Inflammatory macrophage (primary cell): Measurements from ENCODE around the gene ADD2.
A peak's percentile ranks its signal among the peaks of the same experiment; 100 is the strongest.

Source experiments
- DNase-seq, 2 donors: peaks; one replicate each; pipeline ENCODE4 v3.0.0-alpha.2; 2020 to 2022

ADD2 gene

DNA sequence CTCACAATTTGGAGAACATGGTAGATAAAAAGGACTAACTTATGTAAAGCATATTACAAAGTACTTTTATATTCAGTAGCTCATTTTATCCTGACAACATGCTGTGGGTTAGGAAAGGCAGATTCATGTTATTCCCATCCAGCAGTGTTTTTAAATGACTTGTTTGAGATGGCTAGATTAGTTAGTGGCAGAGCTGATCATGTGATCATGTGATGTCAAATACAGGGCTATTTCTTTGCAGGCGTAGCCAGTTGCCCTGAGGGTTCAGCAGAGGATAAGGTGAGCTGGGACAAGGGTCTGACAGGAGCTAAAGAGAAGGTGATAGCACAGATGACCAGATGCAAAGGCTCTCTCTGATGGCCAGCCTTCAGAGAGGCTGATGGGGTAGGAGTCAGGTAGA lies 97.8 kb downstream of the ADD2 start:
- DNase-seq = no peak

DNA sequence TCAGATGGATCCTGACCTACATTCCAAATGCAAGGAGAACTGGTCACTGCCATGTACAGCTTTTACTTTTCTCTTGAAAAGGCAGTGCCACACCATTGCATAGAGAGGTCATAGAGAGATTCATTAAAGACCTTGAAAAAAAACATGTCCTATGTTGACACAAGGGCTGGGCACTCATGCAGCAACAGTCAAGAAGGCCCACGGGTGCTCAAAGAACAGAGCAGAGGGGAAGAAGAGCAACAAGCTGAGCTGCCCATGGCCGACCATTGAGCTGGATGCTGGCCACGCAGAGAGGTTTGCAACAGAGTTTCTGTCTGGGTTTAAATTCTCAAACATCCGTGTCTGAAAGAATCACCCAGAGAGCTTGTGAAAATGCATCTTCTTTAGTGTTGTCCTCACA lies 99.1 kb downstream of the ADD2 start:
- no peak for DNase-seq

DNA sequence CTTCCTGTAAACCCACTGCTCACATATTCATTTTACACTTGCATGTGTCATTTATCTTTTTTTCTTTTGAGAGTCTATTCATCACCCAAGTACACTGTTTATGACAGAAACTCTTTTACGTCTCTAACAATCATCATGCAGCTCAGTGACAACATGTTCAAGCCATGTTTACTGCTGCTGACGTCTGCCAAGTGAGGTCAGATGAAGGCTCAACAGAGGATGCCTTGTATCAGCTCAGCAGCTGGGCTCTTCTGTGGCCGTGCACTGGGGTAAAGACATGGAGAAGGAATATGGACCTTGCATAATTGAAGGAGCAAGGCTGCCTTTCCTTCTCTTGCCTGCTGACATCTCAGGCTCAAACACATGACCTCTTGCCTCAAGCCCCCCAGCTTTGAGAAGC lies 99.6 kb downstream of the ADD2 start:
- DNase-seq = no peak

DNA sequence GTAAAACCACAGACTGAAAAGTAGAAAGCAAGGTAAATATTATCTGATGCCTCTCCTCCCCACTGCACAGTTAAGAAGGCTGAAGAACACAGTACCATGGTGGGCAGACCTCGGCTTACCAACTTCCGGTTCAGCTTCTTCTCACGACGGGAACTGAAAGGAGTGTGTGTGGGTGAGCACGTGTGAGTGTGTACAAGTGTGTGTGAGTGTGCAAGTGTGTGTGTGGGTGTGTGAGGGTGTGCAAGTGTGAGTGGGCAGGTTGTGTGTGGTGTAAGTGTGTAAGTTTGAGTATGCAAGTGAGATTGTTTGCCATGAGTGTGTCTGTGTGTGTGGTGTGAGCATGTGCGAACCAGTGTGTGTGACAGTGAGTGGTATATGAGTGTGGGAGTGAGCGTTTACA lies 103.5 kb downstream of the ADD2 start:
- DNase-seq = no peak

DNA sequence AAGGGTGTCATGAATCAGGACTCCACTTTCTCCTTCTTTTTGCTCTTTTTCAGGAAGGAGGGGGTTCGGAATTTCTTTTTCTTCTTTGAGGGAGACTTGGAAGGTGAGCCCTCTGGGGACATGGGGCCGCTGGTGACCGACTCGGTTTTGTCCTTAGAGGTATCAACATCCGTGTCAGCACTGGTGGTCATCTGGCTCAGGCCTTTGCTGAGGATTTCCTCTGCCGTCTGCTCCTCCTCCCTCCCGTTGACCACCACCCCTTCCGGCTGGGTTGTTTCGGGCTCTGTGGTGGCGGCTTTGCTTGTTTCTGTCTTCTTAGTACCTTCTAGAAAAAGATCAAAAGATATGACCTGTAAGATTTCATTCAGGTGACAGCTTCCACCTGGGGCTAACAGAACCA lies 104.6 kb downstream of the ADD2 start:
- no peak for DNase-seq

DNA sequence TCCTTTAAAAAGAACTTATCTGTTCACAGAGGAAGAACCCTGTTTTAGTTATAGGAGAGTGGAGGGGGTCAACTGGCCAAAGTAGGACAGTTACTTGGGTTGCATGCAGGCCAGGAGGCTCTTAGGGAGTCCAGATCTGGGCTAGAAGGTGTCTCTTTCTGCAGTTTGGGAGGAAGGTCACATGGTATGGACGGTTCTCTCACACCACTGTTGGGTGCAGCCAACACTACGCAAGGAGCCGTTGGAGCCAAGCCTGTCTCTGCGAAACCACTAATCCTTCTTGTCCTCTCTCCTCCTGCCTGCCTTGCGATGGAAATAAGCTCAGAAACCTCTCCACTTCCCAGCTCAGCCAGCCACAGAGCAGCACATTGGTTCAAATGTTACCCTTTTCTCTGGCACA lies 108.4 kb downstream of the ADD2 start:
- no peak for DNase-seq

DNA sequence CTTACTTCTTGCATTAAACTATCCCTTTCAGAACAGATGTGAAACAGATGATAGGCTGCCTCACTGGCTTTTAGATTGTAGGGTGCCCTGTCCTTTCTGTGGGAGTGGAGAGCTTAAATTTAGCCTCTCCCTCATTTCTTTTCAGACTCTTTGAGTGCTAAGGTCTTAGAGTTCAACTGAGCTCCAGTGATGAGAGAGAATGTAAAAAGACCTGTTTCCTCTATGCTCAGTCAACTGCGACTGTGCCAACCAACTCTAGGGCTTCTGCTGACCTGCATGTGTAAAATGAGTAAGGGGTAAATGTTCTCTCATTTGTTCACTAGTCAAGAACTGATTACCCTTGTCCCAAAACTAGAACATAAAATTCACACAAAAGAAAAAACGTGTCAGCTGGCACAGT lies 109.5 kb downstream of the ADD2 start:
- DNase-seq = no peak

DNA sequence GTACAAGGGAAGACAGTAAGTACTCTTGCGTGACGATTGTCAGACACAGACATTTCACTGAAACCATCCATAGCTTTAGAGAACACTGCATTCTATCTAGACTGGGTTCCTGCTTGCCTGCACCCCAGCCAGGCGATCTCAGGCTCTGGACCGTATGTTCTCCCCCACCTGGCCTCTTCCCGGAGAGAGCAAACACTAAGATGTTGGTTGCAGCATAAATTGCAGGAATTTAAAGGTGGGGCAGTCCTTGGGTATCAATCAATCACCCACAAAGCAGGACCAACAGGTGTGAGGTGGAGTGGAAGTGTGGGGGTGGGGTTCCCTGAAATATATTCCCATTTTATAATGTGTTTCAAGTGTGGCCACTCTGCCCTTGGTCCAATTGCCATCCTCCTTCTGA lies 110.8 kb downstream of the ADD2 start:
- no peak for DNase-seq

DNA sequence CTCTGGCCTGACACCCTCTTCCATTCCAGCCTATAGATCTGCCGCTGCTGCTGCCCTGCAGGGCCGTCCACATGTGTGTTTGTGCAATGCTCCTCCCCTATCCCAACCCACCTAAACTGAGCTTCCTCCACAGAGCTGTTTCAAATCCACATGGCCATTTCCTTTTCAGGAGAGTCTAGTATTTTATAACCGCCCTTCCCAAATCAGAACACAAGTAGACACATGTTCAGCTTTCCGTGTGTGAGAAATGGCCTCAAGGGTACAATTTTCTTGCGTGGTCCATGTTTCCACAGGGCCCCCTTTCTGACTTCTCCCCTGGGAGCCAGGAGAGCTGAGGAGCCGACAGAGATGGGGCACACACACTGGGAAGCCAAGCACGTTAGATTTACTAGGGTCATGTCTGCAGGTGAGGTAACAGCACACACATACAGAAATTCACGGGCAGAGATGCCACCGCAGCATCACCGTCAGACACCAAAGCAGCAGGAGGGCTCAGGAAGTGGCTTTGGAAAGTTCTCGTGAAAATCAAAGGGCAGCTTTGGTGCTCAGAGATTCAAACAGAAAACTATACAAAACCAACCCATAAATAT lies 111.5 kb downstream of the ADD2 start:
- no peak for DNase-seq

DNA sequence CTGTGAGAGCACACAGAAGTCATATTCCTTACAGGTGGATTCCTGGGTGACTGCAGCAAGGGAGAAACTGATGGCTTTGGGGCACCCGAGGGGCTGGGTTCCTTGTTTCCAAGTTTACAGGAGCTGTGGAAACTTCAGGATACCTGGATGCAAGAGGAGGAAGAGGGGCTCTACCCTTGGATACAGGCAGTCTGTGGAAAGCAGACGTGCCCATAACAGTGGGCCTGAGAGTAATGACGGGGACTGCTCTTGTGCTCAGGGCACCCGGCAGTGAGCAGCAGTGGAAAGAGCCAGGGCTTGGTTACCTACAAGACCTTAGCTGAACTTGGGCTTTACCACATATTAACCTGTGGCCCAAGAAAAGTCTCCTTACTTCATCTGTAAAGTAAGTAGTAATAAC lies 112.2 kb downstream of the ADD2 start:
- DNase-seq = no peak

DNA sequence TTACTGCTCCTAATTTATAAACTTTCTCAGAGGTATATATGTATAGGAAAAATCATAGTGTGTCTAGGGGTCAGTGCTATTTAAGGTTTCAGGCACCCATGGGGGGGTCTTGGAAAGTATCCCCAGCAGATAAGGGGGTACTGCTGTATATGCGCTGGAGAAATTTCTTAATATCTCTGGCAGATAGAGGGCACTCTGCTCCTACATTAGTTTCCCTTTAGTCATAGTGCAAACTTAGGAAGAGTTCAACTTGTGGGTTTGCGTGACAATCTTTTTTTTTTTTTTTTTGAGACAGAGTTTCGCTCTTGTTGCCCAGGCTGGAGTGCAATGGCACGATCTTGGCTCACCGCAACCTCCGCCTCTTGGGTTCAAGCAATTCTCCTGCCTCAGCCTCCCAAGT lies 112.8 kb downstream of the ADD2 start:
- DNase-seq = peak; percentile 24 to 32

DNA sequence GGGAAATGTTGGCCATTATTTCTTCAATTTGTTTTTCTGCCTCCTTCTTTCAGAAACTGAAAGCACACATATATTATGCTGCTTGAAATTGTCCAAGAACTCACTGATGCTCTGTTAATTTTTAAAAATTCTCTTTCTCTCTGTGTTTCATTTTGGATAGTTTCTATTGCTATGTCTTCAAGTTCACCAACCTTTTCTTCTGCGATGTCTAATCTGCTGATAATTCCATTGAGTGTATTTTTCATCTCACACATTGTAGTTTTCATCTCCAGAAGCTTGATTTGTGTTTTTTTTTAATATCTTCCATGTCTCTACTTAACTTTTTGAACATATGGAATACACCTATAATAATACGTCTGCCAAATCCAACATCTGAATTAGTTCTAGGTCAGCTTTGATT lies 116.3 kb downstream of the ADD2 start:
- no peak for DNase-seq

DNA sequence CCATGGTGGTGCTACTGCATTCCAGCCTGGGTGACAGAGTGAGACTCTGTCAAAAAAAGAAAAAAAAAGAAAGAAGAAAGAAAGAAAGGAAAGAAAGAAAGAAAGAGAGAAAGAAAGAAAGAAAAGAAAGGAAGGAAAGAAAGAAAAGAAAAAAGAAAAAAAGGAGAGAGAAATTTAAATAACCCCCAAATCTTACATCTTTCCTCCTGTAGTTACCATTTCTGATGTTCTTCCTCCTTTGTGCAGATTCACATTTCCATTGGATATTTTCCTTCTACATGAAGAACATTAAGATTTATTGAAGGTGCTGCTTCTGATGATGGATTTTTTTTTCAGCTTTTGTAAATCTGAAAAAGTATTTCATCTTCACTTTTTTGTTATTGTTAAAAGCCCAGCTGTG lies 117.0 kb downstream of the ADD2 start:
- no peak for DNase-seq

DNA sequence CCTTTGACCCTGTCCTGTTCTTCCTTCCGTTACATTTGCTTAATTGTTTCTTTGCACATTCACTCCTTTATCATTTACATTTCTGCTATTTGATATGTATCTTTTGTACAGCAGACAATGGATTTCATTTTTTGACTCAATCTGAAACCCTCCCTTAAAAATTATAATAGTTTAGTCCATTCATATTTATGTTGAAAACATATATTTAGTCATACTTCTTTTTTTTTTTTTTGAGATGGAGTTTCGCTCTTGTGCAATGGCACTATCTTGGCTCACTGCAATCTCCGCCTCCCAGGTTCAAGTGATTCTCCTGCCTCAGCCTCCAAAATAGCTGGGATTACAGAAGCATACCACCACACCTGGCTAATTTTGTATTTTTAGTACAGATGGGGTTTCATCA lies 119.0 kb downstream of the ADD2 start:
- peak in 1 of 2 donors; percentile 56 for DNase-seq

DNA sequence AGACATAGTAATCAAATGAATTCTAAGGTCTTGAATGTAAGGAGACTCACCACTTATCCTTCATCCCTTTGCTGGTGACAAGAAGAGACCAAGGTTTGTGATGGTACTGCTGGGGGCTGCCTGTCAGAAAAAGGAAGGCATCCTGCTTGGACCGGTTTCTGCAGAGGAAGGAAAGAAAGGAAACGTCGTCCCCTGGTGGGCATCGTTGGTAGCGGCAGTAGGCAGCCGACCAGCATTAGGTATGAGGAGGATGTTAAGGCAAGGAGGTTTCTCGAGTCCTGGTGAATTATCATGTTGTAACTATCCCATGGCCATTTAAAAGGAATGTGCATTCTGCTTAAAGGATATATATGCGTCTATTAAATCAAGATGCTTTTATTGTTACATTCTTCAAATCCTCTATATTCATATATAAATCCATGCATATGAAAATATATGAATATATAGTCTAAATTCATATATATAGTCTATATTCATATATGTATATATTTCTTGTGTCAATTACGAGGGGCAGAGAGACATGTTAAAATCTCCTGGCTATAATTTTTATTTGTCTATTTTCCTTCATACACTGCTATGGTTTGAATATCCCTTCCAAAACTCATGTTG lies 120.0 kb downstream of the ADD2 start:
- DNase-seq = peak; percentile 73 to 76

DNA sequence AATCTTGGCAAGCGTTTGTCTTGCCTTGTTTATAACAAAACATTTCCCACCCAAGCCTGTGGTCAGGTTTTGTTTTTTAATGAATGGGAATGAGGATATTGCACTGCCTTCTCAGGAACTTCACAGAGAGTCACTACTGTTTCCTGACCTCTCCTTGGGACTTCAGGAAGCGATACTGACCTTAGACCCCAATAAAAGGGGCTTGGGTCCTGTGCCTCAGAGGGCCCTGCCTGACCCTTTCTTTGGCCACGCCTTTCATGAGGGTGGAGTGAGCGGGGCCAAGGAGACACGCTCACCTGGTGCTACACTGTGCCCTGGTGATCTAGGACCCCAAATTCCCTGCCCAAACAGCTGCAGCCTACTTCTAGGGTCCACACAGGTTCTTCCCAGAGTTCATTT lies 121.6 kb downstream of the ADD2 start:
- no peak for DNase-seq

DNA sequence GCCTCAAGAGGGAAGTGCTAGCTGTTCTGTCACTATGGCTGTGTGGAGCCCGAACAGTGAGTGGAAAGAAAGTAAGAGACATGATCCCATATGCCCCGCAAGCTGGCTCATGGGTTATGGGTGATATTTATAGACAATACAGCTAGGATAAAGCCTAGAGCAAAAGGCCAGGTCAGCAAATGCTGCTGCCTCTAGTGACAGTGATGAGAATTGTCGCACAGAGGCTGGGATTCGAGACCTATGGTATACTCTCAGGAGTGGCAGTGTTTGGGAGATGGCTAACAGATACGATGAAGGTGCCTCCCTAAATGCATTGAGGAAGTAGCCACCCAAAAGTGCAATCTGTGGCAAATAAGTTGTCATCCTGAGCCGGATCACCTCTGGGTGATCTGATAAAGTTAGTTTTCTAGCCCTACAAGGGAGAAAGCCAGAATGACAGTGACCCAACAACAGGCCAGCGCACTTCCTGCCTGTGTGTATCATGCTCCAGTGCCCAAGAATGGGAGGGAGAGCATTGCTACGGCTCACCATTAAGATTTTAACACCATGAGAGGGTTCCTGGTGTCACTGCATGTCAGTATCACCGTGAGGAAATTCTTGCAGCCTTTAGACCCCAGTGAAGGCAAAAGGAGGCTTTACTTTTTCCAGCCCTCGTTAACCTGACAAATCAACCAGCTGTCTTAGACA lies 122.1 kb downstream of the ADD2 start:
- DNase-seq = no peak

DNA sequence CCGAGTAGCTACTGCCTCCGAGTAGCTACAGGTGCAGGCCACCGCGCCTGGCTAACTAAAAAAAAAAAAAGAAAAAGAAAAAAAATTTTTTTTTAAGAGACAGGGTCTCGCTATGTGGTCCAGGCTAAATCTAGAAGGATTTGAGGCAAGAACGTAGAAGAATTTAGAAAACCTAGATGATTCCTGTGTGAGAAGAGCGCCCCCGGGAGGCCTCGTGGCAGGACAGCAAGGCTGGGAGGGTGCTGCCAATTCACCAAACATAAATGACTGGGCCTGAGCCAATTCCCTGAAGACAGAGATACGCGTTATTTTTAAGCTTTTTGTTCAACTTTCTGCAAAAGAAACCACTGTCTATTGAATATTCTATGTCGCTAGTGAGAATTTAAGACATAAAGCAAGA lies 124.3 kb downstream of the ADD2 start:
- peak in 1 of 2 donors; percentile 26 for DNase-seq

DNA sequence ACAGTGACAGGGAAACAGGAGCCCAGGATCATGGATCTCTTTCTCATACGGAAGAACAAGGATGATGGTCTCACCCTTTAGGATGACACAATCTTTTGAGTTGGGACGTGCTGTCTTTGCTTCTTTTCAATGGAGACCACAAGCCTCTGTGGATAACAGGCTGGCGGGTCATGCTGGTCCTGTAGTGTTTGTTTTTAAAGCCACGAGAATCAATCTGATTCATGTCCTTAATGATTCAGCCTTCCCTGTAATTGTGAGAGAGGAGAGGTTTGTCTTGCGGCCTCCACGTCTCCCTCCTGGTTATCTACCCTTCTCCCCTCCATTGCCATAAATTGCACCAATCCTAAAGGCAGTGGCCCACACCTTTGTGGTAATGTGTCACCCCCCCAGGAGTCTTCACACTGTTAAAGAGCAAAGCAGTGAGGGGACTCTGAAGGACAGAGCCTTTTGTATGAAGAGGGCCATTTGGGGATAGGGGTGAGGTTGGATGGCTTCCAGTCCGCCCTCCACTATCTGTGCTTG lies 126.7 kb downstream of the ADD2 start:
- DNase-seq = no peak

DNA sequence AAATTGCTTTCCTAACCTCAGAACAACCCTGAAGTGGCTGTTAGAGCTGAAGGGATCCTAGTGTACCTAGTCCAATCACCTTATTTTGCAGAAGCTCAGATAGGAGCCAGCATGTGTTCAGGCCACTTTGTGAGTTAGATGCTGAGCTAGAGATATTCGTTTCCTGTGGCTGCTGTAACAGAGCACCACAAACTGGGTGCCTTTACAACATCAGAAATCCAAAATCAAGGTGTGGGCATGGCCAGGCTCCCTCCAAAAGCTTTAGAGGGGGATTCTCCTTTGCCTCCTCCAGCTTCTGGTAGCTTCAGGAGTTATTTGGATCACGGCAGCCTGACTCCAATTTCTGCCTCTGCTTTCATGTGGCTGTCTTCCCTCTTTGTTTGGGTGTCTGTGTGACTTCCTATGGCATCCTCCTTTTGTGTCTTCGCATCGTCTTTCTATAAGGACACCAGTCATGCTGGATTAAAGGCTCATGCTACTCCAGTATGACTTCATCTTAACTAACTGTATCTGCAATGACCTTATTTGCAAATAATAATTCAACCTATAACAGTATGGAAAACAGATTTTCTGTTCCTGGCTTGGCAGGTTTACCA lies 128.1 kb downstream of the ADD2 start:
- no peak for DNase-seq

DNA sequence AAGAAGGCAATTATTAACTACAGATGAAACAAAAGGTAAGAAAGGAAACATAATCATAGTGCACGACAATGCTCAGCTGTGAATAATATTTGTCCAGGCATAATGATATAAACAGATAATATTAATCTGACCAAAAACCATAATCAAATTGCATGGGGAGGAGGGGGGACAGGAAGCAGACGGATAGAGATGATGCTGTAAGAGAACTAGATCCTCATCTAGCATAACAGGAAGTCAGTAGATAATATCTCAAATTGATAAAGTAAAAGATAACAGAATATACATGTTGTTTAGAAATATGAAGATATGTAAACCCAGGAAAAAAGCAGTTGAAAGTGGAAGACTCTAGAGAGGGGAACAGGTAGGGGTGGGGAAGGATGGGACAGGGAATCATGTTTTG lies 129.4 kb downstream of the ADD2 start:
- DNase-seq = no peak

DNA sequence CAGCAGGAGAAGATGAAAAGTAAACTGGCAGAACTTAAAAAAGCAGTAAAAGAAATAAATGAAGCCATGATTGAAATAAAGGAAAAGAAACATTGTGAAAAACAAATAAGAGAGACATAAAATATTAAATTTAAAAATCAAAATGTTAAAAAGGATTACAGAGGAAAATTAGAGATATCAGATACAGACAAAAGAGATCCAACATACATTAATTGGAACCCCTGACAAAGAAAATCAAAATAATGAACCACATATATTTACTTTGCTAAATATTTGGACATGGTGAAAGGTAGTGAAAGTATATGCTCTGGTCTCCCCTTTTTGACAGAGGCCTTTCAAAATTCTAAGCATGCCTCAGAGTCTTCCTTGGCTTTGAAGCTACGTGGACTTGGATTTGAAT lies 134.5 kb downstream of the ADD2 start:
- no peak for DNase-seq

DNA sequence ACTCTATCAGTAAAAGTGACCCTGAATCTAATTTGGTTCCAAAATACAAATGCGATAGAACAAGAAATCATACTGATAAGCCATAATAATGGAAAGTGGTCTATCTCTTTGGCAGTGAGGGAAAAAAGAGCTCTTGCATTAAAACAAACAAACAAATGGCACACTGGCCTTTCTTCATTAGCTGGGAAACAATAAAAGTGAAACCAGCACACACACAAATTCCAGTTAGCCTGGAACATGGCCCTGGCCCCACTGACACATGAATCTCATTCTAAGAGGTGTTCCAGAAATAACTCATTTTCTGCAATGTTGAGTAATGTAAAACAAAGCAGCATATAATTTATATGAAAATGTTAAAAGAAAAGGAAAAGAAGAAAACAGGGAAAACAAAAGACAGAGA lies 135.0 kb downstream of the ADD2 start:
- no peak for DNase-seq

DNA sequence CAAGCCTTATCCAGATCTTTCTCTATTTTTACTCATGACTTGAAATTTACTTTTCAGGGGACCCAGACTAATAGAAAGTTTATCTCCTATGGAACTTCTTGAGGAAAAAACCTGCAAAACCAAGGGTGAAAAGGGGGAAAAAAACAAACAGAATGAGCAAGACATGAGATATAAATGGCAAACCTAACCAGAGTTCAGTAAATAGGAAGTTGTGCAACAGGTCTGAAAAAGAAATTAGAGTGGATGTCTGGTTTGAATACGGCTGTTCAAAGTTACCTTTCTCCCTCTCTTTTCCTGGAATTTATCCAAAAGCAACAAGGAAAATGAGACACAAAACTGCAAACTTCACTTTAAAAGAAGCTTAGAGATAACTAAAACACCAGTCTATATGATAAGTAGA lies 135.6 kb downstream of the ADD2 start:
- DNase-seq = no peak
